Esophagus squamous epithelium (tissue), 4 donors: ENCODE data around the gene RXFP4.

Experiments
- POLR2A ChIP-seq, 4 donors: fragments of 450-650 bp; IDR thresholded peaks; one replicate each; pipeline ENCODE4 v1.6.1; 2017; ENCODE audit warnings: antibody characterized with exemption in 4 of 4, mild to moderate bottlenecking in 4 of 4, moderate library complexity in 3 of 4
- TF ChIP-seq, protein P1 (sequence below), 6 experiments: fragments of 450-650 bp in 4 of 6; fragments of 200-600 bp in 2 of 6; sonication (generic) in 2 of 6; IDR thresholded peaks; one replicate each; pipeline ENCODE4 v1.5.1; 2016 to 2019; ENCODE audit warnings: antibody characterized with exemption in 6 of 6, mild to moderate bottlenecking in 4 of 6, moderate library complexity in 4 of 6

DNA sequence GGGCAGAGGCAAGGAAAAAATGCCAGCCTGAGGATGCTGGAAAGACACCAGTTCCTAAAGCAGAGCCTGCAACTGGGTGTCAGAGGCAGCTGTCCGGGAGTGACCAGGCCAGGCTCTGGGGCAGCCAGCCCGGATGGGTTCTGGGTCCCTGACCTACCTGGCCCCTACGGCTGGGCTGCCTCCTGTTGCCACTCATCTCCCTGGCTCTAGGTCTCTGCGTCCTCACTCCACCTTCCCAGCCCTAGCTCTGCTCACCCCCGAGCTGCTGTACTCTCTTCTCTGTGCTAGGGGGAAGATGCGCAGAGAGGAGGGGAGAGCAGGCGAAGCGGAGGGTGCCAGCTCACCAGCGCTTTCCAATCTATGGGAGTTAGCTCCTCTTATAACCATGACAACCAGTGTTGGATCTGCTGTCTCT lies 27.9 kb downstream of the RXFP4 start:
- TF ChIP-seq, protein P1, sequence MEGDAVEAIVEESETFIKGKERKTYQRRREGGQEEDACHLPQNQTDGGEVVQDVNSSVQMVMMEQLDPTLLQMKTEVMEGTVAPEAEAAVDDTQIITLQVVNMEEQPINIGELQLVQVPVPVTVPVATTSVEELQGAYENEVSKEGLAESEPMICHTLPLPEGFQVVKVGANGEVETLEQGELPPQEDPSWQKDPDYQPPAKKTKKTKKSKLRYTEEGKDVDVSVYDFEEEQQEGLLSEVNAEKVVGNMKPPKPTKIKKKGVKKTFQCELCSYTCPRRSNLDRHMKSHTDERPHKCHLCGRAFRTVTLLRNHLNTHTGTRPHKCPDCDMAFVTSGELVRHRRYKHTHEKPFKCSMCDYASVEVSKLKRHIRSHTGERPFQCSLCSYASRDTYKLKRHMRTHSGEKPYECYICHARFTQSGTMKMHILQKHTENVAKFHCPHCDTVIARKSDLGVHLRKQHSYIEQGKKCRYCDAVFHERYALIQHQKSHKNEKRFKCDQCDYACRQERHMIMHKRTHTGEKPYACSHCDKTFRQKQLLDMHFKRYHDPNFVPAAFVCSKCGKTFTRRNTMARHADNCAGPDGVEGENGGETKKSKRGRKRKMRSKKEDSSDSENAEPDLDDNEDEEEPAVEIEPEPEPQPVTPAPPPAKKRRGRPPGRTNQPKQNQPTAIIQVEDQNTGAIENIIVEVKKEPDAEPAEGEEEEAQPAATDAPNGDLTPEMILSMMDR (IDR thresholded peaks at IDR 0.05) = no peak
- TF ChIP-seq POLR2A (IDR thresholded peaks at IDR 0.05) = no peak
